SK-N-SH treated with all-trans-retinoic acid at 6 μM for 48 hours (cell line): ENCODE data around the gene MAN2B1.
A peak's percentile ranks its signal among the peaks of the same experiment; 100 is the strongest.

Experiments
- BACH2 ChIP-seq: fragments of 250-450 bp; sonication (Bioruptor Pico); IDR thresholded peaks from 2 replicates; pipeline ENCODE4 v1.9.0; 2021; ENCODE audit warnings: mild to moderate bottlenecking, borderline replicate concordance
- GLIS3 ChIP-seq: fragments of 250-450 bp; sonication (Bioruptor Pico); IDR thresholded peaks from 2 replicates; pipeline ENCODE4 v1.5.0; 2020; ENCODE audit warnings: mild to moderate bottlenecking, moderate library complexity
- PATZ1 ChIP-seq: fragments of 250-450 bp; sonication (Bioruptor Pico); IDR thresholded peaks from 2 replicates; pipeline ENCODE4 v1.8.0; 2020; ENCODE audit warnings: mild to moderate bottlenecking, moderate library complexity, borderline replicate concordance
- RARB ChIP-seq: fragments of 250-450 bp; sonication (Bioruptor Pico); IDR thresholded peaks from 2 replicates; pipeline ENCODE4 v1.8.0; 2021; ENCODE audit warnings: mild to moderate bottlenecking, moderate library complexity
- TOX ChIP-seq: fragments of 250-450 bp; sonication (Bioruptor Pico); IDR thresholded peaks from 2 replicates; pipeline ENCODE4 v1.8.0; 2021; ENCODE audit warnings: mild to moderate bottlenecking, moderate library complexity, borderline replicate concordance
- ZFP3 ChIP-seq: fragments of 250-450 bp; sonication (Bioruptor Pico); IDR thresholded peaks from 2 replicates; pipeline ENCODE4 v1.5.0; 2020; ENCODE audit warnings: mild to moderate bottlenecking, moderate library complexity
- ZFP30 ChIP-seq: fragments of 450-650 bp; formaldehyde crosslinking; IDR thresholded peaks from 2 replicates; pipeline ENCODE4 v1.5.0; 2022; ENCODE audit warnings: mild to moderate bottlenecking, moderate library complexity

DNA sequence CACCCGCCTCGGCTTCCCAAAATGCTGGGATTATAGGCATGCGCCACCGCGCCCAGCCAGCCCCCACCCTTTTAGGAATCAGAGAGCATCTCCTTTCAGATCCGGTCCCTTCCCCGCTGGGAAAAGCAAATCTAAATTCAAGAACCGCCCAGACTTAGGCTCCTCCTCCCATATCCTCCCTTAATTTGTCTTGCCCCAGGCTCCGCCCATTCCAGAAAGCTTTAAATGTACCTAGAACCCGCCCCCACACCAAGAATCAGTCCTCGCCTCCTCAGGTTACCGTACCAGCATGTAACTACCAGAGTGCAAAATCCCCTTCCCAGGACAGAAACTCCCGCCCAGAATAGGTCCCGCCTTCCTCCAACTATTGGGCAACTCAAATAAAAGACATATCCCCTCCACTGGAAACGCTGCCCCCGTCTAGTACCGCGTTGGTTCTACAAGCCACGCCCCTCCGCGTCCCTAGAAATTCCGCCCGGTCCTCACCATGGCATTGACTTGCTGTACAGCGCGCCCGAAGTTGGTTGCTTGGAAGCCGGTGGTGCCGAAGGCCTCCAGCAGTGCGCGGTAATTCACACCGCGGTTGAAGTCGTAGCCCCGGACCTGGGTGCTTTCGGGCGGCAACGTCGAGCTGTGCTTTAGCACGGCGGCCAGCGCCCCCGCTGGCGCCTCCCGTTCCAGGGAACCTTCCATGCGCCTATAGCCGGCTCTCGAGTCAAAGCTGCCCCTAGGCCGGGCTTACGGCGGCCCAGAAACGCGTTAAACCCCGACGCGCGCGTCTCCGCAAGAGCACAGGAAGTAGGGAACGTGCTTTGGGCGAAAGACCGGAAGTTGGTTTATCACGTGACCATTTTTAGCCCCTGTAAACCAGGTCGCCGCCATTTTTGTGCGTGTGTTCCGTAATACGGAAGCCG lies 14.8 kb upstream of the MAN2B1 start, which contains the start of gene DHPS:
- no peak for TF ChIP-seq RARB
- TF ChIP-seq GLIS3 (CRISPR knock-in tag): 0 out of 2 replicates have a peak, but pooled peaks have one; percentile 73
- TF ChIP-seq PATZ1: 0 out of 2 replicates have a peak, but pooled peaks have one; percentile 32
- TF ChIP-seq BACH2 (CRISPR knock-in tag): no peak
- TF ChIP-seq ZFP3: peak; percentile 68; the same call in 1 of the 2 replicates
- no peak for TF ChIP-seq ZFP30 (CRISPR knock-in tag)
- TF ChIP-seq TOX (CRISPR knock-in tag): no peak
